HFF-Myc (cell line): Measurements from ENCODE around the gene KDM2A.

Source experiments
- DNase-seq: peaks from one replicate; pipeline ENCODE4 v3.0.0-alpha.2; 2011; ENCODE audit warnings: low read depth; ENCODE audit errors: extremely low read depth
- H3K4me3 ChIP-seq: replicated peaks from 2 replicates; pipeline ENCODE4 v1.5.1; 2011; ENCODE audit warnings: low read depth, mild to moderate bottlenecking, control low read depth, low read length
- CTCF ChIP-seq: IDR thresholded peaks from 2 replicates; pipeline ENCODE4 v1.5.1; 2012; ENCODE audit warnings: mild to moderate bottlenecking, low read depth, low read length, control low read depth; ENCODE audit errors: missing control alignments

Gene KDM2A

GRCh38 chr11:67279589-67280340 lies 160.7 kb downstream of the KDM2A start:
- no peak overlapping the region for H3K4me3 ChIP-seq
- TF ChIP-seq CTCF = no peak
- no peak for DNase-seq

GRCh38 chr11:67280341-67280787 lies 161.3 kb downstream of the KDM2A start:
- no peak for DNase-seq
- no peak for TF ChIP-seq CTCF
- H3K4me3 ChIP-seq = no peak overlapping the region

- TF ChIP-seq CTCF = no peak
- no peak for DNase-seq
- no peak overlapping the region for H3K4me3 ChIP-seq
Observed at GRCh38 chr11:67280788-67281551, 161.9 kb downstream of the KDM2A start.

GRCh38 chr11:67281552-67282150 lies 162.6 kb downstream of the KDM2A start:
- H3K4me3 ChIP-seq = no peak overlapping the region
- no peak for TF ChIP-seq CTCF
- DNase-seq = no peak

- no peak for DNase-seq
- no peak for TF ChIP-seq CTCF
- no peak overlapping the region for H3K4me3 ChIP-seq
Observed at GRCh38 chr11:67282155-67282875, 163.3 kb downstream of the KDM2A start.

GRCh38 chr11:67282876-67283371 lies 163.9 kb downstream of the KDM2A start:
- H3K4me3 ChIP-seq = no peak overlapping the region
- TF ChIP-seq CTCF = no peak
- no peak for DNase-seq
